Stimulated activated CD4-positive, alpha-beta T cell treated with anti-CD3 and anti-CD28 coated beads, Interleukin-4, amount 100 ng/mL, for 1 hour (primary cell): ENCODE results near the gene KLF1.
"Not testable (repeated sequence)": the region's sequence is repeated elsewhere in the genome, so short reads cannot be mapped to it uniquely, and the experiment has no call there.

Experiments
- DNase-seq: peaks from one replicate; pipeline ENCODE4 v3.0.0-alpha.2; 2020

Gene KLF1

DNA sequence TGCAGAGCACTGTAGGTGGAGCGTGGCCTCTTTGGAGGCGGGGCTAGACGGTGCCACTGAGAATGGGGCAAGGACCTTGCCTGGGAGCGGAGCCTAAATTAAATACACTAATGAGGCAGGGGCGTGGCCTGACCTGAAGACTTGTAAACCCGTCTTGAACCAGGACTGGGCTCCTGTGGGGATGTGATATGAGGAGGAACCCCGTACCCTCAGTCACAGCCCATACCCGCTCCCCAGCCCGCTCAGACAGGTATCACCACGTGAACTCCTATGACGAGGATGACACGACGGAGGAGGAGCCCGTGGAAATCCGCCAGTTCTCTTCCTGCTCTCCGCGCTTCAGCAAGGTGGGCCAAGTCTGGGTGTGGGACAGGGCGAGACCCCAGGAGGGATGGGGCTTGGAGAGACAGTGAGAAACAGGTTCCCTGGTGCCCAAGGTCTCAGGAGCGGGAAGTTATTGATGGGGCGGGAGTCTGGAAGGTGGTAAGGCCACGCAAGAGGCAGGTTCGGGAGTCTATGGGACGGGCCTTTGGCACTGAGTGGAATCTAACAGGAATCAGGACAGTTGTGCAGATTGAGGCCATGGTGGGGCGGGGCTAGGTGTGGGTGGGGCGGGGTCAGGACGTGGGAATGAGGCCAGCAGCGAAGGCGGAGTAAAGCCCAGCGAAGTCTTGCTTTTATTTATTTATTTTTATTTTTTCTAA is 20.4 kb downstream of the KLF1 start:
- no peak for DNase-seq

- DNase-seq: no peak
Observed at GRCh38 chr19:12865746-12866415, 21.1 kb downstream of the KLF1 start.

DNA sequence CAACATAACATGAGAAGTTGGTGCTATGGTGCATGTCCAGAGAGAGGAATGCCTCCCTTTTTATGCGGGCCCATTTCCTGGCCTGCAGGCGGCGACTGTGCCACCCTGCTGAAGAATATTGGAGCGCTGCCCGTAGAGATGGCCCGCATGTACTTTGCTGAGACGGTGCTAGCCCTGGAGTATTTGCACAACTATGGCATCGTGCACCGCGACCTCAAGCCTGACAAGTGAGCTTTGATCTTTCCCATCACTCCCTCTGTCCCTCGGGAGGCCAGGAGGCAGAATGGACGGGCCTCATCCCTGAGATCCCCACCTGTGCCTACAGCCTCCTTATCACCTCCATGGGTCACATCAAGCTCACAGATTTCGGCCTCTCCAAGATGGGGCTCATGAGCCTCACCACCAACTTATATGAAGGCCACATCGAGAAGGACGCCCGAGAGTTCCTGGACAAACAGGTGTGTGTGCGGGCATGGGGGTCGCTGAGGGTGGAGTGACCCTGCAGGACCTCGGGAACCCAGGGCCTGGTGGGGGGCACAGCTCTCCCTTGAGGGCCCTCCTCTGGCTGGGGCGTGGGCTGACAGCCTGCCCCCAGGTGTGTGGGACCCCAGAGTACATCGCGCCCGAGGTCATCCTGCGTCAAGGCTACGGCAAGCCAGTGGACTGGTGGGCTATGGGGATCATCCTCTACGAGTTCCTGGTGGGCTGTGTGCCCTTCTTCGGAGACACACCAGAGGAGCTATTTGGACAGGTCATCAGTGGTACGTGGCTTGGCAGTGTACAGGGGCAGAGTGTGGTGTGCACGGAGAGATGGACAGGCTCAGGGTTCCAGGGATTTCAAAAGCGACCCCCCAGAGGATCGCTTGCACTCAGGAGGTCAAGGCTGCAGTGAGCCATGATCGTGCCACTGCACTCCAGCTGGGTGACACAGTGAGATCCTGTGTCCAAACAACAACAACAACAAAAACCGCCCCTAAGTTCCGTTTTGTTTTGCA is 22.0 kb downstream of the KLF1 start:
- DNase-seq: no peak

DNA sequence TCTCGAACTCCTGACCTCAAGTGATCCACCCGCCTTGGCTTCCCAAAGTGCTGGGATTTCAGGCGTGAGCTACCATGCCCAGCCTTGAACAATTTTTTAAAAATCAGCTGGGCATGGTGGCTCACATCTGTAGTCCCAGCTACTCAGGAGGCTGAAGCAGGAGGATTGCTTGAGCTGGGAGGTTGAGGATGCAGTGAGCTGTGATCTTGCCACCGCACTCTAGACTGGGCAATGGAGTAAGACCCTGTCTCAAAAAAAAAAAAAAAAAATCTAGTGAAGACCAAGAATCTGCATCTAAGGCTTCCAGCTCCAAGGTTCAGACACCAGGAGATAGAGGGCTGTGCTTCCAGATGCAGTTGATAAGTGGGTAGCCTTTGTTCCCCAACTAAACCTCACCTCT is 22.9 kb downstream of the KLF1 start:
- no peak for DNase-seq

DNA sequence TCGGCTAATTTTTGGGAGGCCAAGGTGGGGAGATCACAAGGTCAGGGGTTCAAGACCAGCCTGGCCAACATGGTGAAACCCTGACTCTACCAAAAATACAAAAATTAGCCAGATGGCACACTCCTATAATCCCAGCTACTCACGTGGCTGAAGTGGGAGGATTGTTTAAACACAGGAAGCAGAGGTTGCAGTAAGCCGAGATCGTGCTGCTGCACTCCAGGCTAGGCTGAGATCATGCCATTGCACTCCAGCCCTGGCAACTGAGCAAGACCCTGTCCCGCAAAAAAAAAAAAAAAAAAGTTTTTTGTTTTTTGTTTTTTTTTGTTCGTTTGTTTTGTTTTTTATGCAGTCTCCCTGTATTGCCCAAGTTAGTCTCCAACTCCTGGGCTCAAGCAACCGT is 27.5 kb downstream of the KLF1 start:
- DNase-seq: no peak

- DNase-seq: no peak
Observed at GRCh38 chr19:12858041-12858928, 28.7 kb downstream of the KLF1 start.

- no peak for DNase-seq
Observed at GRCh38 chr19:12856653-12857052, 30.3 kb downstream of the KLF1 start.

- peak; percentile 87 for DNase-seq
Observed at GRCh38 chr19:12847159-12848139, 39.6 kb downstream of the KLF1 start.

DNA sequence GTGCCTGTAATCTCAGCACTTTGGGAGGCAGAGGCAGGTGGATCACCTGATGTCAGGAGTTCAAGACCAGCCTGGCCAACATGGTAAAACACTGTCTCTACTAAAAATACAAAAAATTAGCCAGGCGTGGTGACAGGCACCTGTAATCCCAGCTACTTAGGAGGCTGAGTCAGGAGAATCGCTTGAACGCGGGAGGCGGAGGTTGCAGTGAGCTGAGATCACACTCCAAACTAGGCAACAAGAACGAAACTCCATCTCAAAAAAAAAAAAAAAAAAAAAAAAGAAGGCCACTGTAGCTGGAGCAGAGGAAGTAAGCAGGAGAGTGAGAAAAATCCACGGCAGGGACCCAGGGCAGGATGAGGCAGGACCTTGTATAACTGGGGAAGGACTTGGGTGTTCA is 40.4 kb downstream of the KLF1 start:
- not testable (repeated sequence) for DNase-seq

GRCh38 chr19:12843999-12844732 is 42.8 kb downstream of the KLF1 start:
- DNase-seq: no peak

DNA sequence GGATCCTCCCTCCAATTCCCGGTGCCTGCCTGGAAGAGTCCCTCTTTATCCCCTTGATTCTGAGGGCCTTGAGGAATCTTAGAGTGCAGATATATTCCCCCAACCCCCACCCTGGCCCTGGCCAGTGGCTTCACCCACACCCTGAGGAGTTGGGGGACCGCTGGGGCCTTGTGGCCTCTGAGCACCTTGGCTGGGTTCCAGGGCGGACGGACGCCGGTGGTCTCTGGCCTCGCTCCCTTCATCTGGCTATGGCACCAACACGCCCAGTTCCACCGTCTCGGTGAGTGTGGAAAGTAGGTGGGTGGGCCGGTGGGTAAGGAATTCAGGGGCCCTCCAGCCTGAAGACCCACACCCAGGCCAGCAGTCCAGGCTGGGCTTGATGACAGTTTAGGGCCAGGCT is 43.7 kb downstream of the KLF1 start:
- no peak for DNase-seq

- no peak for DNase-seq
Observed at GRCh38 chr19:12842511-12842910, 44.5 kb downstream of the KLF1 start.

DNA sequence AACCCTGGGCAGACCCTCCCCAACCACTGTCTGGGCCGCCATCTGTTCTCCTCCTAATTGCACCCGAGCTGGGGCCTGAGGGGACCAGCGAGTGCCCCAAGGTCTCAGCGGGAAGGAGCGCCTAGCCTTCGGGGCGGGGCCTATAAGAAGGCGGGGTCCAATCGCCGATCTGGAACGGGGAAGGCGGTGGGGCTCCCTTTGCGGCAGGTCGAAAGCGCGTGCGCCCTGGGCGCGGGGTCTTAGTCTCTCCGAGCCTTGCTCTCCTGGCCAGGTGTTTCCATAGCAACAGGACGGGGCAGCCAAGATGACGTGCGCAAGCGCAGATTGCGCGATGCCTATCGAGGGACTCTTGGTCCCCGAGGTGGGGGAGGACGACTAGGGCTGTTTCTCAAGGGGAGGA is 45.9 kb downstream of the KLF1 start:
- no peak for DNase-seq

GRCh38 chr19:12840091-12841079 is 46.6 kb downstream of the KLF1 start:
- peak; percentile 32 for DNase-seq

DNA sequence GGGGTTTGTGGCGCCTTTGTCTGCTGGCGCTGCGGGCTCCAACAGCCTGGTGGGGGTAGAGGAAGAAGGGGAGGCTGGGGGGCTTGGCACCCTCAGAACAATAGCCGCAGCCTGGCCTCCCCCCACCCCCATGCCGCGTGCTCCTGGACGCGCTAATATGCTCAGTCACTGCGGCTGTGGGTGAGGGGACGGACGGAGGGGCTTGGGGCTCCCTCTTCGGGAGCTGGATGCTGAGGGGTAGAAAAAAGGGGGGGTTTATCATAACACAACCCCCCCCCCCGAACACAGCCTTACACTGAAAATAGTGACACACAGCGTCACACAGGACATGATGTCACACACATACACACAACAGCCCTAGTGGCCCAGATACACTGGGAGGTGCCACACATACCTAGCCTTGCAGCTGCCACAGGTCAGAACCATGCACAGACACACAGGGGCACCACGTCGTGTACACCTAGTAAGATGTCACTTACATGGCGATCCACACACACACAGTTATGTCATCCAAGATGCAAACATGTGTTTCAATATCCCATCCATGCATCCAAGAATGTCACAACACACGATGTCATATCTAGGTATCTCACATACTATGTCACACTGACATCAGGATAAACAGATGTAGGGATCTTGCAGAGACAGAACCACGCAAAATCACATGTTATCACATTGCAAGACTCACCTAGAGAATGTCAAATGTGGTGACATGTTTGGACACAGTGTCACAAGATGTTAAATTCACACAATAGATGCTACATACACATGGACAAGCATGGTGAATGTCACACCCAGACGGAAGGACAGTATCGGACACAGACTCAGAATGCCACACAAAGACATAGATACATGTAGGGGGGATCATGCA is 47.9 kb downstream of the KLF1 start:
- no peak for DNase-seq

- peak; percentile 55 for DNase-seq
Observed at GRCh38 chr19:12838182-12838885, 48.7 kb downstream of the KLF1 start, which contains the start of gene MAST1. Gene MAST1, plus strand, starts transcription at chr19:12838515. Its CDS starts 58 bp downstream, at chr19:12838573.

GRCh38 chr19:12837225-12837624 is 49.8 kb downstream of the KLF1 start:
- DNase-seq: no peak
